ENCODE results near the gene PIK3R1. TPM values are rescaled to one million over a fixed set of nuclear protein-coding genes. Genes with fewer than 3 reads are reported as not detected.

PIK3R1 gene
- total RNA-seq, 6 donors from 2014 or later = 52.3 to 112 (median 92.5) TPM

GRCh38 chr5:68348447-68349222, 133.1 kb downstream of the PIK3R1 start:
- Histone ChIP-seq H3K9me3 (no peaks in the 10 kb centered on the region), H3K27ac (no peak overlapping the region), H3K4me3 (no peak overlapping the region), H3K36me3 (no peaks in the 10 kb centered on the region), H3K4me1 (peaks cover 4 to 14% (median 12%) of the 10 kb centered on the region in 4 donors), H3K27me3 (no peaks in the 10 kb centered on the region)
- WGBS, 2 donors = 88 to 90% methylated on average over 2 of the region's 2 CpGs
- no peak for ATAC-seq (ENCODE audit: low FRiP score in 2 of 2)
- no peak for DNase-seq
- TF ChIP-seq, protein P1, sequence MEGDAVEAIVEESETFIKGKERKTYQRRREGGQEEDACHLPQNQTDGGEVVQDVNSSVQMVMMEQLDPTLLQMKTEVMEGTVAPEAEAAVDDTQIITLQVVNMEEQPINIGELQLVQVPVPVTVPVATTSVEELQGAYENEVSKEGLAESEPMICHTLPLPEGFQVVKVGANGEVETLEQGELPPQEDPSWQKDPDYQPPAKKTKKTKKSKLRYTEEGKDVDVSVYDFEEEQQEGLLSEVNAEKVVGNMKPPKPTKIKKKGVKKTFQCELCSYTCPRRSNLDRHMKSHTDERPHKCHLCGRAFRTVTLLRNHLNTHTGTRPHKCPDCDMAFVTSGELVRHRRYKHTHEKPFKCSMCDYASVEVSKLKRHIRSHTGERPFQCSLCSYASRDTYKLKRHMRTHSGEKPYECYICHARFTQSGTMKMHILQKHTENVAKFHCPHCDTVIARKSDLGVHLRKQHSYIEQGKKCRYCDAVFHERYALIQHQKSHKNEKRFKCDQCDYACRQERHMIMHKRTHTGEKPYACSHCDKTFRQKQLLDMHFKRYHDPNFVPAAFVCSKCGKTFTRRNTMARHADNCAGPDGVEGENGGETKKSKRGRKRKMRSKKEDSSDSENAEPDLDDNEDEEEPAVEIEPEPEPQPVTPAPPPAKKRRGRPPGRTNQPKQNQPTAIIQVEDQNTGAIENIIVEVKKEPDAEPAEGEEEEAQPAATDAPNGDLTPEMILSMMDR (IDR thresholded peaks at IDR 0.05) = no peak
- TF ChIP-seq EP300 (IDR thresholded peaks at IDR 0.05) = no peak
- TF ChIP-seq POLR2A (IDR thresholded peaks at IDR 0.05) = no peak
- TF ChIP-seq POLR2AphosphoS5 (IDR thresholded peaks at IDR 0.05) = no peak

DNA sequence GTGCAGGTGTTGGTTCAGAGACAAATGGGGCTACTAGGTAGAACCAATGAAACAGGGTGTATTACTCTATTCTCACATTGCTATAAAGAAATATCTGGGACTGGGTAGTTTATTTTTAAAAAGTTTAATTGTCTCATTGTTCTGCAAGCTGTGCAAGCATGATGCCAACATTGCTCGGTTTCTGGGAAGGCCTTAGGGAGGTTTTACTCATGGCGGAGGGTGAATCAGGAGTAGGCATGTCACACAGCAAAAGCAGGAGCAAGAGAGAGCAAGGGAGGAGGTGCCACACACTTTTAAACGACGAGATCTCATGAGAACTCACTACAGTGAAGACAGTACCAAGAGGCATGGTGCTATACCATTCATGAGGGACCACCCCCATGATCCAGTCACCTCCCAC, 134.6 kb downstream of the PIK3R1 start:
- Histone ChIP-seq H3K27ac (no peak overlapping the region), H3K4me1 (peaks cover 0 to 4% (median under 1%) of the 10 kb centered on the region in 4 donors), H3K4me3 (no peak overlapping the region), H3K27me3 (no peaks in the 10 kb centered on the region), H3K36me3 (no peaks in the 10 kb centered on the region), H3K9me3 (no peaks in the 10 kb centered on the region)
- TF ChIP-seq, protein P1 (IDR thresholded peaks at IDR 0.05) = no peak
- TF ChIP-seq EP300 (IDR thresholded peaks at IDR 0.05) (no peak), POLR2AphosphoS5 (IDR thresholded peaks at IDR 0.05) (no peak), POLR2A (IDR thresholded peaks at IDR 0.05) (no peak)
- ATAC-seq (ENCODE audit: low FRiP score in 2 of 2) = no peak
- WGBS, 2 donors = 86 to 87% methylated on average over 4 of the region's 4 CpGs
- no peak for DNase-seq
